ENCODE data around the gene CYTH3.

- TF ChIP-seq EZH2 (IDR thresholded peaks at IDR 0.05; ENCODE audit: insufficient read depth, poor library complexity, severe bottlenecking) (no peak), EZH2phosphoT487 (IDR thresholded peaks at IDR 0.05; ENCODE audit: insufficient read depth, low read depth) (no peak)
Observed at GRCh38 chr7:6320791-6321190, 48.4 kb upstream of the CYTH3 start.

Data from GM23248 (cell line).